Measurements from ENCODE around the gene RAB20.
A peak's percentile ranks its signal among the peaks of the same experiment; 100 is the strongest.
"Not testable (repeated sequence)": the region's sequence is repeated elsewhere in the genome, so short reads cannot be mapped to it uniquely, and the experiment has no call there.

Gene RAB20

DNA sequence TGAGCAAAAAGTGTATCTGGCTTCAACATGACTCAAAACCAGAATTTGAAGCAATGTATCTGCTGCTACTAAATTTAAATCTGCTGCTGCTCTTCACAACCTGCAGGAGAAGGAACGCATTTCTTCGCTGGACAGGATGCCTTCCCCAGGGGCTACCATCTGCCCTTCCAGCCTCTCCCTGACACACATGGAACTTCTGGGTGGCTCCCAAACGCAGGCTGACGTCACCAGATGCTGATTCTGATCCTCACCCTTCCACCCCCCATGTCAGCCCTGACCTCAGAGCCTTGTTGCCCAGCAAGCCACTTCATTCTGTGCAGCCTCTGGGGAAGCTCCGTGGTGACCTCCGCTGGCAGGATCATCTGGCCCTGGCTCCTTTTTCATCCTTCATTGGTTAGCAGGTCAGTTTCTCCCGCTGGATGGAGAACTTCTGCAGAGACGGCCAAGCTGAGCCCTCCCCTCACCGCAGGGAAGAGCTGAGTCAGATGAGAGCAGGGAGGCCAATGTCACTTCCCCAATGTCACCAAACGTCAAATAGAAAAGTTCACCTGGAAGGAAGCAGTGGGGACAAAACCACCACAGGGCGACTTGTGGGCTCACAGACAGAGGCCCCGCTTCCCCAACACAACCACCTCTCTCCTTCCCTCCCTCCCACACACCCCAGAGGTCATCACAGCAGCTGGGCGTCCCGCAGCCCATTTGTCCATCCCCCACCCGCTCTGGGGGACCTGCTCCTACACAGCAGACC, 14.0 kb upstream of the RAB20 start:
- DNase-seq, result peak; percentile 54

DNA sequence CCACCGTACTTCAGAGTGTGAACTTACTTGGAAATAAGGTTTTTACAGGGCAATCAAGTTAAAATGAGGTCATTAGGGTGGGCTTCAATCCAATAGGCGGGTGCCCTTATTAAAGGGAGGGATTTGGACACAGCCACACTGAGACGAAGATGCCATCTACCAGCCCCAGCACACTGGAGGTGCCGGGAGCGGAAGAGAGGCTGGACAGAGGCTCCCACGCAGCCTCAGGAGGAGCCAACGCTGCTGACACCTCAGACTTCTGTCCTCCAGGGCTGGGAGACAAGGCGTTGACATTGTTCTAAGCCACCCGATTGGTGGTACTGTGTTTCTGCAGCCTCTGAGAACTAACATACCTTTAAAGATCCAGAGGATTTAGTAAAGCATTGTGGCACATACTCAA, 12.6 kb upstream of the RAB20 start:
- DNase-seq, result no peak

- no peak for DNase-seq
Measured at GRCh38 chr13:110572778-110573118, 11.2 kb upstream of the RAB20 start.

DNA sequence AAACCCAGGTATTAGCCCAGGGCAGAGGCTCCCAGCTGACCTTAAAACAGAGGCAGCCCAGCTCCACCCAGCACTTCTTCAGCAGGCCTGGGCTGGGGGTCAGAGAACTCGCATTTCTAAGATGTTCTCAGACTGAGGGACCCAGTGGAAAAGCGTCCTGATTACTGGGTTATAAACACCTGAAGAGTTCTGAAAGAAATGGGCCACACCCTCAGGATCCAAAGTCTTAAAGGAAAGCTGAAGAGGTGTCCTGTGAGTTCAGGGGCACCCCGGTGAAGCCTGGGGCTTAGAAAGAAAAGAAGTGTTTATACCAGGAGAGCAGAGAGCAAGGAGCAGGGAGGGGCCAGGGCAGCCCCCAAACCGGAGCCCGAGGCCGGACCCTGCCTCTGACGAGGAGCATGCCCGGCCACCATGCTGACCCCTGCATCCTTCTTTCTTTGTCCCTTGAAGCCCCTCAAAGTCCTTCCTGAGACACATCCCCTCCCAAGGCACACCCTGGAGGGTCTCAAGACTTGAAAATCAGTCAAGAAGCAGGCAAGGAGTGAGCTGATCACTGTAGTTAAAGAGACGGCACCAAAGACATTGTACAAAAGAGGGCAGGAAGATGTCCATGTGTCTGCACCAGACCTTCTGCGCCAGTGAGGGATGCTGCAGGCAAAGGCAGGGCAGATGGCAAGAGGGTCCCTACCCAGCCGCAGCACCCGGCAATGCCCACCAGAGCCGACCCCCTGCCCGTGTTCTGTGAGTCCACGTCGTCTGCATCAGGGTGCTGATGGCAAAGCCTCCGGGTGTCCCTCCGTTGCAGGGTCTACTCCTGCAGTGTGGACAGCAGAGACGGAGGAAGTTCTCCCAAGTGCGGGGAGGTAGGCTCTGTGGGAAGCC, 10.6 kb upstream of the RAB20 start:
- DNase-seq, result no peak

- DNase-seq, result no peak
Measured at GRCh38 chr13:110570886-110571285, 9.4 kb upstream of the RAB20 start.

DNA sequence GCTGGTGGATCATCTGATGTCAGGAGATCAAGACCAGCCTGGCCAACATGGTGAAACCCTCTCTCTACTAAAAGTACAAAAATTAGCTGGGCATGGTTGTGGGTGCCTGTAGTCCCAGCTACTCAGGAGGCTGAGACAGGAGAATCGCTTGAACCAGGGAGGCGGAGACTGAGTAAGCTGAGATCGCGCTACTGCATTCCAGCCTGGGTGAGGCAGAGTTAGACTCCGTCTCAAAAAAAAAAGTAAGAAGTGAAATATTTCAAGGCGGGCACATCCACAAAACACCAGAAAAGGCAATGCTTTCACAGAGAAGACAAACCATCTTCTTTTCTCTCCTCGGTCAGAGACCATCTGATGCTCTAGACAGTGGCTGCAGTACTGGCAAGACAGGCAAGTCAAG, 8.4 kb upstream of the RAB20 start:
- DNase-seq, result not testable (repeated sequence)

- DNase-seq, result no peak
Measured at GRCh38 chr13:110568612-110569011, 7.1 kb upstream of the RAB20 start.

GRCh38 chr13:110566171-110566570, 4.6 kb upstream of the RAB20 start:
- DNase-seq, result no peak

DNA sequence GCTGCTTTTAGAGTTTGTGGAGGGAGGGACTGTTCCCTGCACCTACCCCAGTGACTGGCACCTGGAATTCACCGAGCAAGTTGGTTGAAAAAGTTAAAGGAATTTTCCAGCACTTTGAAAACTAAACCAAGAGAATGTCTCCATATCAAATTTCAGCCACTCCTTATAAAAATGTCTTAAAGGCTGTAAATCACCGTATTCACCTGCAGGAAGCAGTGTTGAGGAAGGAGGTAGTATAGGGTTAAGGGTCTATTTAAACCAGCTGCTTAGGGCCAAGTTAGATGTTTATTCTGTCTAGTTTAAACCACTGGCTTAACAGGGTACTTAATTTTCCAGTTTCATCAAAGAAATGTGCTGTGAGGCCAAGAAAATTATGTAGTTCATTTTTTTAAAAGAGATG, 3.8 kb upstream of the RAB20 start:
- DNase-seq, result no peak

DNA sequence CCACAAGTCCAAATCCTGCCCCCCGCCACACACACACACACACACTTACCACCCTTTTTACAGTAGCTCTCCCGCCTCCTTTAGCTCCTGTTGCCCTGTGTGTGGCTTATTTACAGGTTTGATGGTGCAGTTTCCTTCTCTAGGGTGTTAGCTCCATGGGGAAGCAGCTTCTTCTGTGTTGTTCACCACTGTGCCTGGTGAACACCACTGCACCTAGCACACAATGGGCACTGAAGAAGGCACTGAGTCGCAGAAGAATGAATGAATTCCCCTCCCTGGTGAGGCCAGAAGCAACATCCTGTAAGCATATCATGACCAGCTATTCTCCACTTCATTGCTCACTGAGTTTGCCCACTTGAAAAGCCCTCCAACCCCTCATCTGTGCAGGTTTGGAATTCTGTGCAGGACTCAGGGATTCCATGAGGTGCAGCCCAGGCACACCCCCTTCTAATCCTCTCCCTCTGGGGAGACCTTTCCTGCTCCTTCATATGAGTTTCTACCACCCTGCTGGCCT, 3.0 kb upstream of the RAB20 start:
- no peak for DNase-seq

DNA sequence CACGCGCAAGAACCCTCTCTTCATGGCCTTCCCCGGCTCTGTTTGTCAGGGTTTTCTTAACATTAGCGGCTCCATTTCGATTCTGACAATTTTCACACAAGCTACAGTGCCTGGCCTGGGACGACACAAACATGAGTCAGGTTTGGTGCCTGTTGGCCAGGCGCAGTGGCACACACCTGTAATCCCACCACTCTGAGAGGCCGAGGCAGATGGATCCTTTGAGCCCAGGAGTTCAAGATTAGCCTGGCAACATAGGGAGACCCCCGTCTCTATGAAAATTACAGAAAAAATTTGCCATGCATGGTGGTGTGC, 1.9 kb upstream of the RAB20 start:
- DNase-seq, result no peak

GRCh38 chr13:110562696-110563462, 1.4 kb upstream of the RAB20 start:
- DNase-seq, result no peak

DNA sequence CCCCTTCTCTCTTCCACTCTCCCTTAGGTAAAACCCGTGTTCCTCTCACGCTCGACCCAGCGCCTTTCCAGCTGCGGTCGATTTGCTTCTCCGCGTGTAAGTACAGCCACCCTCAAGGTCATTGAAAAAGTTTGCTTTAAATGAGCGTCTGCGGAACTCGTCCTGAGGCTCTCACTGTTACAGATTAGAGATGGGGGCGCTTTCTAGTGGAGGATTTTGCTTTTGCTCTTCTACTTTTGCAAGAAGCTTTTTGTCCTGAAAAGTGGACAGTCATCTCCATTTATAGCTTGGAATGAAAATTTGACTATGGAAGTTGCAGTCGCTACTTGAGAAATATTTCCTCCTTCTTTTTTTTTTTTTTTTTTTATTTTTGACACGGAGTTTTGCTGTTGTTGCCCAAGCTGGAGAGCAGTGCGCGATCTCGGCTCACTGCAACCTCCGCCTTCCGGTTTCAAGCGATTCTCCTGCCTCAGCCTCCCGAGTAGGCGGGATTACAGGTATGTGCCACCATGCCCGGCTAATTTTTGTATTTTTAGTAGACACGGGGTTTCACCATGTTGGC, 595 bp upstream of the RAB20 start:
- DNase-seq, result peak; percentile 11

GRCh38 chr13:110560601-110561343, 750 bp downstream of the RAB20 start:
- DNase-seq, result no peak

GRCh38 chr13:110559986-110560385, 1.5 kb downstream of the RAB20 start:
- no peak for DNase-seq

DNA sequence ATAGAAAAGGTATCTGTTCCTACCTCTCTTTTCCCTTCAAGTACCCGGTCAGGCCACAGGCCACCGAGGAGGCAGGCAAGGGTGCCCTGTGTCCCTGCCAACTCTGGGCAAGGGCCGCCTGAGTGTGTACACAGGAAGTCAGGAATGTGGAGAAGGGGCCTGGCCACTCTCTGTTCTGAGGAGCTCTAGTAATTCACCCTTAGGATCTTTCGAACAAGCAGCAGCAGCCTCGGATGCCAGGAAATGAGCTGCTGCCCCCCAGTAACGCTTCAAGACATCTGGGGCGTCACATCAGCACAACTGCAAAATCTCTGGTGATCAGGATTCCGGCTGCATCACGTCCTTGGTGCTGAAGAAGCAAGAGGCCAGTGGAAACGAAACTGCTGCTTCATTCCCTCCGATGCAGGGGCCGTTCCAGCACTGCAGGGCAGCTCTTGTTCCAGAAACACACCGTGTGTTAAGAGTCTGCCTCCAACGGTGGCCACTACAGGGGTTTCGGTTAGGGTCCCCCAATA, 2.0 kb downstream of the RAB20 start:
- no peak for DNase-seq

GRCh38 chr13:110557610-110558305, 3.8 kb downstream of the RAB20 start:
- DNase-seq, result no peak

GRCh38 chr13:110557082-110557481, 4.4 kb downstream of the RAB20 start:
- DNase-seq, result no peak

DNA sequence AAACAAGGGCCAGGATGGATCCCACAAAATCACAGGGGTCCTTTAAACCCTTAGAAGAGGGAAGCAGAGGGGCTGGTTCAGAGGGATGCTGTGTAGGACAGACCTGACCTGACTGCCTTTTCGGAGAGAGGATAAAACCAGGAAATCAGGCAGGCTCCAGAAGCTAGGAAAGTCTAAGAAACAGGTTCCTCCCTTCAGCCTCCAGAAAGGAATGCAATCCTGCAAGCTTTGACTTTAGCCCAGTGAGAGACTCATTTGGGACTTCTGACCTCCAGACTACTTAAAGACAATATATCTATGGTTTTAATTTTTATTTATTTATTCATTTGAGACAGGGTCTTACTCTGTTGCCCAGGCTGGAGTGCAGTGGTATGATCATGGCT, 5.3 kb downstream of the RAB20 start:
- no peak for DNase-seq

- no peak for DNase-seq
Measured at GRCh38 chr13:110555601-110556223, 5.8 kb downstream of the RAB20 start.

- DNase-seq, result no peak
Measured at GRCh38 chr13:110554946-110555345, 6.6 kb downstream of the RAB20 start.

Data from activated CD4-positive, alpha-beta T cell treated with anti-CD3 and anti-CD28 coated beads, Interleukin-2, amount 50 U/mL, for 16 hours (primary cell).